Tibial artery (tissue), 4 donors: ENCODE data around the gene PRKG1.

ENCODE experiments used
- DNase-seq, 2 donors: peaks; one replicate each; pipeline ENCODE4 v3.0.0-alpha.2; 2019
- H3K27ac ChIP-seq, 2 donors: fragments of 200-600 bp; sonication (generic) in 1 of 2; 1 replicate in 1 of 2; 2 replicates in 1 of 2; pipeline ENCODE4 v1.5.1; 2018 to 2019; ENCODE audit warnings: mild to moderate bottlenecking in 1 of 2
- H3K27me3 ChIP-seq, 2 donors: fragments of 200-600 bp; sonication (generic) in 1 of 2; one replicate each; pipeline versions ENCODE4 v1.5.1 to v1.6.0; 2016 to 2019
- H3K36me3 ChIP-seq, 3 donors: fragments of 200-600 bp; sonication (generic) in 2 of 3; one replicate each; pipeline ENCODE4 v1.5.1; 2016 to 2019; ENCODE audit warnings: mild to moderate bottlenecking in 2 of 3
- H3K4me1 ChIP-seq, 4 donors: fragments of 200-600 bp; sonication (generic) in 2 of 4; 1 replicate in 3 of 4; 2 replicates in 1 of 4; pipeline ENCODE4 v1.5.1; 2016 to 2019
- H3K4me3 ChIP-seq, 2 donors: fragments of 200-600 bp; sonication (generic) in 1 of 2; 1 replicate in 1 of 2; 2 replicates in 1 of 2; pipeline ENCODE4 v1.5.1; 2018 to 2019; ENCODE audit warnings: mild to moderate bottlenecking in 2 of 2
- H3K9me3 ChIP-seq, 3 donors: fragments of 200-600 bp; sonication (generic) in 1 of 3; one replicate each; pipeline ENCODE4 v1.5.1; 2016 to 2019
- intact Hi-C: fragments of 100-400 bp; cut with DNase I; formaldehyde crosslinking; loops from one replicate; pipeline ENCODE4 v1.15.0; 2023; ENCODE audit warnings: low total_unique reads
- TF ChIP-seq, protein P1 (sequence below), 2 experiments: fragments of 200-600 bp in 1 of 2; fragments of 450-650 bp in 1 of 2; IDR thresholded peaks; one replicate each; pipeline ENCODE4 v1.5.1; 2017 to 2019; ENCODE audit warnings: antibody characterized with exemption in 2 of 2, mild to moderate bottlenecking in 1 of 2, moderate library complexity in 1 of 2

PRKG1 gene

GRCh38 chr10:51606825-51607462 lies 532.7 kb downstream of the PRKG1 start:
- DNase-seq: no peak
- H3K4me3 ChIP-seq: no peak overlapping the region
- intact Hi-C loops: no loop called here
- no peak overlapping the region for H3K27ac ChIP-seq
- peaks cover 0 to 9% (median 0%) of the 10 kb centered on the region in 4 donors for H3K4me1 ChIP-seq
- TF ChIP-seq, protein P1, sequence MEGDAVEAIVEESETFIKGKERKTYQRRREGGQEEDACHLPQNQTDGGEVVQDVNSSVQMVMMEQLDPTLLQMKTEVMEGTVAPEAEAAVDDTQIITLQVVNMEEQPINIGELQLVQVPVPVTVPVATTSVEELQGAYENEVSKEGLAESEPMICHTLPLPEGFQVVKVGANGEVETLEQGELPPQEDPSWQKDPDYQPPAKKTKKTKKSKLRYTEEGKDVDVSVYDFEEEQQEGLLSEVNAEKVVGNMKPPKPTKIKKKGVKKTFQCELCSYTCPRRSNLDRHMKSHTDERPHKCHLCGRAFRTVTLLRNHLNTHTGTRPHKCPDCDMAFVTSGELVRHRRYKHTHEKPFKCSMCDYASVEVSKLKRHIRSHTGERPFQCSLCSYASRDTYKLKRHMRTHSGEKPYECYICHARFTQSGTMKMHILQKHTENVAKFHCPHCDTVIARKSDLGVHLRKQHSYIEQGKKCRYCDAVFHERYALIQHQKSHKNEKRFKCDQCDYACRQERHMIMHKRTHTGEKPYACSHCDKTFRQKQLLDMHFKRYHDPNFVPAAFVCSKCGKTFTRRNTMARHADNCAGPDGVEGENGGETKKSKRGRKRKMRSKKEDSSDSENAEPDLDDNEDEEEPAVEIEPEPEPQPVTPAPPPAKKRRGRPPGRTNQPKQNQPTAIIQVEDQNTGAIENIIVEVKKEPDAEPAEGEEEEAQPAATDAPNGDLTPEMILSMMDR (IDR thresholded peaks at IDR 0.05): no peak
- H3K36me3 ChIP-seq: no peaks in the 10 kb centered on the region
- no peaks in the 10 kb centered on the region for H3K27me3 ChIP-seq
- H3K9me3 ChIP-seq: no peaks in the 10 kb centered on the region

GRCh38 chr10:51607463-51607835 lies 533.2 kb downstream of the PRKG1 start:
- no peak for DNase-seq
- Histone ChIP-seq H3K4me3 (no peak overlapping the region), H3K9me3 (no peaks in the 10 kb centered on the region), H3K27ac (no peak overlapping the region), H3K36me3 (no peaks in the 10 kb centered on the region), H3K27me3 (no peaks in the 10 kb centered on the region), H3K4me1 (peaks cover 0 to 4% (median 0%) of the 10 kb centered on the region in 4 donors)
- TF ChIP-seq, protein P1 (IDR thresholded peaks at IDR 0.05): no peak
- intact Hi-C loops: no loop called here

- Histone ChIP-seq H3K36me3 (no peaks in the 10 kb centered on the region), H3K9me3 (no peaks in the 10 kb centered on the region), H3K27me3 (no peaks in the 10 kb centered on the region), H3K4me3 (no peak overlapping the region), H3K27ac (no peak overlapping the region), H3K4me1 (no peaks in the 10 kb centered on the region)
- DNase-seq: no peak
- TF ChIP-seq, protein P1 (IDR thresholded peaks at IDR 0.05): no peak
- intact Hi-C loops: no loop called here
Observed at GRCh38 chr10:51608211-51608610, 533.9 kb downstream of the PRKG1 start.

DNA sequence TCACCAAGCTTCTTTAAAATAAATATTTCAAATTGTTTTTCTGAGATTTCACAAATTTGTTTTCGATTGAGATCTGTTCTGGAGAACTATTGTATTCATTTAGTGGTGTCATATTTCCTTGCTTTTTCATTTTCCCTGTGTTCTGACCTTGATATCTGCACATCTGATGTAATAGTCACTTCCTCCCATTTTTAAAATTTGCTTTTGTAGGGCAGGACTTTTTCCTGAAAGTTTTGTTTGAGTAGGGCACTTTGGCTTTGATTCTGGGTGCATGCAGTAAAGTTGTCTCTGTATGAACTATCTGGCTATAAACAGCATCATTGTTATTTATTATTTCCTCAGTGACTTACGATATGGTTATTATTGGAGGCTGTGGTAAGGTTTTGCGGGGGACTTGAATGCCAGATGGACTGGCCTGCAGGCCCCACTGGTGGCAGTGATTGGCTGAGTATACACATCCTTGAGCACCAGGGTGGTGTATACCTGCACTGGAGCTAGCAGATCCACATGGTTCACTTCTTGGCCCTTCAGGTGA lies 541.5 kb downstream of the PRKG1 start:
- Histone ChIP-seq H3K27ac (no peak overlapping the region), H3K27me3 (no peaks in the 10 kb centered on the region), H3K9me3 (no peaks in the 10 kb centered on the region), H3K36me3 (no peaks in the 10 kb centered on the region), H3K4me1 (peaks cover 0 to 21% (median 3%) of the 10 kb centered on the region in 4 donors), H3K4me3 (no peak overlapping the region)
- DNase-seq: no peak
- TF ChIP-seq, protein P1 (IDR thresholded peaks at IDR 0.05): no peak
- intact Hi-C loops: no loop called here

DNA sequence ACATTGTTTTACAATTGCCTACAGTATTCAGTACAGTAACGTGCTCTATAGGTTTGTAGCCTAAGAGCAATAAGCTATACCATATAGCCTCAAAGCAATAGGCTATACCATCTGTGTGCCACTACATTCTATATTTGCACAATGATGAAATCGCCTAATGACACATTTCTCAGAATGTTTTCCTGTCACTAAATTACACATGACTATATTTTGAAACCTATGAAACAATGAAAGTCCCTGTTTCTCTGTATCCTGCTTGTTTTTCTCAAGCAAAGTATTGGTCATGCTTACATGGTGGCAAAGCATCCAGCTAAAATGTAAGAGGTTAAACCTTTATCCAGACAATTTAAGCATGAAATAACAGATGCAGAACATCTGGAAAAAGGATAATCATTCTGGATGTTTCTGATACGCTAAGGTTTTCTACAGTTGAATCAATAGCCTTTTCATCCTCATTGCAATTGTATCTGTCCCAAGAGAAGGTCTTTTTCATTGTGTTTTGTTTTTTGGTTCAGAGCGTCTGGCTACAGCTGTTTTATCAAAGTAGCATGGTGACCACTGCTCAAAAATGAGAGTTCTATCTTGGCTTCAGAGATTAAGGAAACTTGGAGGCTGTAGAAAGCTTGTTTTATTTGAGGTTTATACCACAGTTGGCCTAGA lies 543.4 kb downstream of the PRKG1 start:
- Histone ChIP-seq H3K36me3 (no peaks in the 10 kb centered on the region), H3K4me1 (peaks cover 0 to 26% (median 4%) of the 10 kb centered on the region in 4 donors), H3K4me3 (no peak overlapping the region), H3K27me3 (no peaks in the 10 kb centered on the region), H3K9me3 (no peaks in the 10 kb centered on the region), H3K27ac (no peak overlapping the region)
- no peak for DNase-seq
- intact Hi-C loops: no loop called here
- TF ChIP-seq, protein P1 (IDR thresholded peaks at IDR 0.05): no peak
